B cell (primary cell): Measurements from ENCODE around the gene USB1. TPM values are rescaled to one million over a fixed set of nuclear protein-coding genes. Genes with fewer than 3 reads are reported as not detected.

Experiments used
- ATAC-seq: fragments of 200-7000 bp; cut with Tn5 transposase; one replicate; pipeline ENCODE4 v1.10.0; 2021; ENCODE audit warnings: low read depth, mild to moderate bottlenecking, moderate number of reproducible peaks, moderate library complexity
- CTCF ChIA-PET: fragments of 350-600 bp; sonication (Branson Sonifier 250); formaldehyde crosslinking; loops from one replicate; lab custom pipeline; 2021; ENCODE audit warnings: antibody characterized with exemption, inconsistent platforms; lab: Charles Lee
- POLR2A ChIA-PET: fragments of 350-600 bp; sonication (Branson Sonifier 250); formaldehyde crosslinking; loops from one replicate; lab custom pipeline; 2021; ENCODE audit warnings: antibody characterized with exemption; lab: Charles Lee
- DNase-seq: peaks from one replicate; pipeline ENCODE4 v3.0.0; 2013
- H2AFZ ChIP-seq: 2 replicates; pipeline ENCODE4 v1.6.1; 2012; ENCODE audit warnings: mild to moderate bottlenecking, low read depth, low read length; ENCODE audit not compliant: insufficient read depth, poor library complexity, severe bottlenecking
- H3K27ac ChIP-seq, 2 donors: 1 replicate in 1 of 2; 2 replicates in 1 of 2; pipeline ENCODE4 v1.5.1; 2012 to 2013; ENCODE audit warnings: low read length in 2 of 2, mild to moderate bottlenecking in 2 of 2, moderate library complexity in 1 of 2
- H3K27me3 ChIP-seq, 4 experiments: fragments of 200-600 bp in 1 of 4; sonication (generic) in 1 of 4; replicated peaks in 1 of 4; 1 replicate in 2 of 4; 2 replicates in 2 of 4; pipeline versions ENCODE4 v1.6.1 to v1.7.0; 2013 to 2016; ENCODE audit warnings: low read length in 3 of 4, mild to moderate bottlenecking in 2 of 4, mixed read lengths in 1 of 4, moderate library complexity in 1 of 4; ENCODE audit not compliant: insufficient read depth in 4 of 4, control insufficient read depth in 3 of 4; ENCODE audit errors: control extremely low read depth in 1 of 4
- H3K36me3 ChIP-seq, 2 experiments: replicated peaks in 1 of 2; 1 replicate in 1 of 2; 2 replicates in 1 of 2; pipeline versions ENCODE4 v1.6.1 to v1.7.1; 2013; ENCODE audit warnings: low read length in 1 of 2; ENCODE audit not compliant: insufficient read depth in 2 of 2, control insufficient read depth in 1 of 2; ENCODE audit errors: control extremely low read depth in 1 of 2, extremely low read depth in 1 of 2
- H3K4me1 ChIP-seq, 2 donors: fragments of 200-600 bp in 1 of 2; sonication (generic) in 1 of 2; 1 replicate in 1 of 2; 2 replicates in 1 of 2; pipeline versions ENCODE4 v1.5.1 to v1.6.1; 2013 to 2017; ENCODE audit warnings: low read length in 2 of 2; ENCODE audit not compliant: control insufficient read depth in 2 of 2, insufficient read depth in 2 of 2
- H3K4me2 ChIP-seq: replicated peaks from 2 replicates; pipeline ENCODE3; 2012; ENCODE audit warnings: mild to moderate bottlenecking, low read depth, low read length; ENCODE audit not compliant: poor library complexity, severe bottlenecking
- H3K4me3 ChIP-seq, 5 experiments: fragments of 200-600 bp in 1 of 5; sonication (generic) in 1 of 5; 1 replicate in 3 of 5; 2 replicates in 2 of 5; pipeline versions ENCODE4 v1.5.1 to v1.7.0; 2011 to 2016; ENCODE audit warnings: low read length in 4 of 5, mild to moderate bottlenecking in 4 of 5, low read depth in 2 of 5, control low read depth in 1 of 5, moderate library complexity in 1 of 5; ENCODE audit not compliant: insufficient read depth in 1 of 5; ENCODE audit errors: control extremely low read depth in 1 of 5, extremely low read depth in 1 of 5
- H3K79me2 ChIP-seq: fragments of 200-600 bp; sonication (generic); one replicate; pipeline ENCODE4 v1.6.0; 2016; ENCODE audit warnings: low read length; ENCODE audit not compliant: control insufficient read depth, insufficient read depth
- H3K9ac ChIP-seq: fragments of 200-600 bp; sonication (generic); 2 replicates; pipeline ENCODE4 v1.6.1; 2017; ENCODE audit warnings: mild to moderate bottlenecking, low read length, moderate library complexity
- H3K9me3 ChIP-seq, 3 donors: one replicate each; pipeline versions ENCODE4 v1.6.1 to v1.7.1; 2013; ENCODE audit warnings: low read length in 2 of 3; ENCODE audit not compliant: control insufficient read depth in 2 of 3, insufficient read depth in 1 of 3; ENCODE audit errors: control extremely low read depth in 1 of 3
- H4K20me1 ChIP-seq: 2 replicates; pipeline ENCODE4 v1.6.0; 2012; ENCODE audit warnings: mild to moderate bottlenecking, low read length; ENCODE audit not compliant: insufficient read depth, control insufficient read depth, poor library complexity, severe bottlenecking
- H3K27ac Mint-ChIP-seq: one replicate; pipeline ENCODE4 v1.8.0; 2021; ENCODE audit warnings: mixed read lengths
- H3K27me3 Mint-ChIP-seq: one replicate; pipeline ENCODE4 v1.8.0; 2021; ENCODE audit warnings: mixed read lengths
- H3K4me1 Mint-ChIP-seq: one replicate; pipeline ENCODE4 v1.8.0; 2021; ENCODE audit warnings: mixed read lengths
- H3K4me3 Mint-ChIP-seq: one replicate; pipeline ENCODE4 v1.8.0; 2021; ENCODE audit warnings: mixed read lengths
- H3K9me3 Mint-ChIP-seq: one replicate; pipeline ENCODE4 v1.8.0; 2022; ENCODE audit warnings: mixed read lengths; ENCODE audit not compliant: insufficient read depth
- CTCF ChIP-seq: fragments of 200-600 bp; IDR thresholded peaks from one replicate; pipeline ENCODE4 v1.8.0; 2022; ENCODE audit warnings: antibody characterized with exemption, mild to moderate bottlenecking
- EZH2 ChIP-seq: IDR thresholded peaks from 2 replicates; pipeline ENCODE4 v1.6.1; 2012; ENCODE audit warnings: borderline replicate concordance, low read depth, mild to moderate bottlenecking, moderate library complexity, low read length; ENCODE audit not compliant: insufficient read depth, poor library complexity, severe bottlenecking
- WGBS: methylation state at CpG from one replicate; pipeline ENCODE4 v1.1.5; 2013; ENCODE audit warnings: missing lambda C conversion rate; ENCODE audit not compliant: insufficient coverage; 5-methylcytosine and 5-hydroxymethylcytosine counted together
- intact Hi-C: fragments of 100-400 bp; cut with micrococcal nuclease; formaldehyde crosslinking; loops from one replicate; pipeline ENCODE4 v1.10.0; 2022
- polyA plus RNA-seq: library from polyadenylated mRNA; depleted of rRNA; stranded (reverse); fragments of >200 nt; gene quantifications from 2 replicates; pipeline ENCODE4 v1.2.3, GENCODE V29; 2012
- total RNA-seq, 2 donors: library from RNA; stranded (reverse); fragments of 120-200 nt in 1 of 2; gene quantifications; 1 replicate in 1 of 2; 2 replicates in 1 of 2; pipeline versions ENCODE4 v1.2.3 to v1.2.4, GENCODE V29; 2013 to 2022

The USB1 gene
- total and polyA plus RNA-seq, 2 donors (not counting 1 experiment from before 2014, with no cell fraction given) = 32.8 to 37.0 TPM

- no peak overlapping the region for H3K4me2 ChIP-seq
- ChIA-PET CTCF (no interaction called here), POLR2A (no interaction called here)
- no peak overlapping the region for H3K4me3 ChIP-seq
- no peak overlapping the region for H3K27ac ChIP-seq
- H3K27me3 ChIP-seq = peaks cover 0 to 2% (median 0%) of the 10 kb centered on the region in 4 experiments
- H2AFZ ChIP-seq = no peak overlapping the region
- H3K27me3 Mint-ChIP-seq = peaks cover 24% of the 10 kb centered on the region
- H3K4me3 Mint-ChIP-seq = no peak overlapping the region
- H3K9ac ChIP-seq = no peak overlapping the region
- H3K36me3 ChIP-seq = no peaks in the 10 kb centered on the region
- H3K27ac Mint-ChIP-seq = no peak overlapping the region
- WGBS = 93% methylated on average over 7 of the region's 10 CpGs
- no peak for TF ChIP-seq CTCF
- no peak for TF ChIP-seq EZH2
- intact Hi-C loops = no loop called here
- no peaks in the 10 kb centered on the region for H3K9me3 Mint-ChIP-seq
- no peaks in the 10 kb centered on the region for H3K79me2 ChIP-seq
- H4K20me1 ChIP-seq = no peaks in the 10 kb centered on the region
- DNase-seq = no peak
- H3K9me3 ChIP-seq = peaks cover 0 to 7% (median 0%) of the 10 kb centered on the region in 3 donors
- H3K4me1 Mint-ChIP-seq = no peaks in the 10 kb centered on the region
- no peaks in the 10 kb centered on the region for H3K4me1 ChIP-seq
- ATAC-seq = no peak
These were observed 31.6 kb upstream of the USB1 start for GRCh38 chr16:57969451-57970123.

GRCh38 chr16:57970319-57970718 is 30.9 kb upstream of the USB1 start:
- ATAC-seq (no peak), DNase-seq (no peak)
- Mint-ChIP-seq H3K9me3 (no peaks in the 10 kb centered on the region), H3K4me1 (no peaks in the 10 kb centered on the region), H3K4me3 (no peak overlapping the region), H3K27me3 (peaks cover 28% of the 10 kb centered on the region), H3K27ac (no peak overlapping the region)
- Histone ChIP-seq H3K9ac (no peak overlapping the region), H3K4me1 (no peaks in the 10 kb centered on the region), H3K36me3 (no peaks in the 10 kb centered on the region), H4K20me1 (no peaks in the 10 kb centered on the region), H3K79me2 (no peaks in the 10 kb centered on the region), H3K9me3 (peaks cover 0 to 4% (median 0%) of the 10 kb centered on the region in 3 donors), H3K27ac (no peak overlapping the region), H3K27me3 (peaks cover 0 to 2% (median 0%) of the 10 kb centered on the region in 4 experiments), H3K4me2 (no peak overlapping the region), H3K4me3 (no peak overlapping the region), H2AFZ (no peak overlapping the region)
- TF ChIP-seq CTCF (no peak), EZH2 (no peak)
- WGBS = 88% methylated on average over 10 of the region's 13 CpGs
- intact Hi-C loops = no loop called here
- CTCF ChIA-PET = no interaction called here
- POLR2A ChIA-PET = no interaction called here
